PC-3 (cell line): ENCODE results near the gene LENG9.

Source experiments
- CTCF ChIP-seq: fragments of 300-600 bp; sonication (generic); conservative IDR thresholded peaks from 2 replicates; pipeline ENCODE4 v1.5.1; 2017; ENCODE audit warnings: antibody characterized with exemption, low read depth, mild to moderate bottlenecking, low read length
- EZH2 ChIP-seq: fragments of 300-600 bp; sonication (generic); IDR thresholded peaks from one replicate; pipeline ENCODE4 v1.6.1; 2017; ENCODE audit warnings: antibody characterized with exemption, mild to moderate bottlenecking, low read length; ENCODE audit not compliant: unreplicated experiment
- EZH2phosphoT487 ChIP-seq: fragments of 300-600 bp; sonication (generic); IDR thresholded peaks from 2 replicates; pipeline ENCODE4 v1.6.1; 2018; ENCODE audit warnings: mild to moderate bottlenecking, antibody characterized with exemption, low read length, borderline replicate concordance

GRCh38 chr19:54428323-54429175, 35.0 kb downstream of the LENG9 start:
- TF ChIP-seq CTCF, result no peak
- no peak for TF ChIP-seq EZH2
- no peak for TF ChIP-seq EZH2phosphoT487
